Endothelial cell (in vitro differentiated cells): ENCODE results near the gene UBE2G2. TPM values are rescaled to one million over a fixed set of nuclear protein-coding genes. Genes with fewer than 3 reads are reported as not detected.

Source experiments
- DNase-seq: peaks from one replicate; pipeline ENCODE4 v3.0.0; 2021; ENCODE audit warnings: low spot score
- H3K27ac Mint-ChIP-seq: one replicate; pipeline ENCODE4 v1.8.0; 2021; ENCODE audit warnings: mixed read lengths, inconsistent platforms; ENCODE audit not compliant: unreplicated experiment
- H3K27me3 Mint-ChIP-seq: one replicate; pipeline ENCODE4 v1.8.0; 2021; ENCODE audit warnings: mild to moderate bottlenecking, moderate library complexity, mixed read lengths, inconsistent platforms; ENCODE audit not compliant: unreplicated experiment
- H3K36me3 Mint-ChIP-seq: one replicate; pipeline ENCODE4 v1.8.0; 2021; ENCODE audit warnings: mild to moderate bottlenecking, low read depth, mixed read lengths, inconsistent platforms; ENCODE audit not compliant: unreplicated experiment
- H3K4me1 Mint-ChIP-seq: one replicate; pipeline ENCODE4 v1.8.0; 2021; ENCODE audit warnings: mild to moderate bottlenecking, mixed read lengths, inconsistent platforms; ENCODE audit not compliant: unreplicated experiment
- H3K4me3 Mint-ChIP-seq: one replicate; pipeline ENCODE4 v1.8.0; 2021; ENCODE audit warnings: mild to moderate bottlenecking, mixed read lengths, inconsistent platforms; ENCODE audit not compliant: unreplicated experiment
- H3K9me3 Mint-ChIP-seq: one replicate; pipeline ENCODE4 v1.8.0; 2021; ENCODE audit warnings: mixed read lengths, inconsistent platforms; ENCODE audit not compliant: unreplicated experiment
- CTCF ChIP-seq: fragments of 200-600 bp; sonication (generic); IDR thresholded peaks from one replicate; pipeline ENCODE4 v1.5.0; 2021; ENCODE audit warnings: antibody characterized with exemption; ENCODE audit not compliant: unreplicated experiment
- total RNA-seq: library from RNA; stranded (reverse); fragmentation: NEBNext Ultra II Directional; extraction: Animal tissue kit (Norgen Biotek cat#: 25700); gene quantifications from one replicate; pipeline ENCODE4 v1.2.1, GENCODE V29; 2021; ENCODE audit not compliant: unreplicated experiment

The UBE2G2 gene
- total RNA-seq, 1 donor from 2014 or later = 49.6 TPM

- peaks cover 7% of the 10 kb centered on the region for H3K27me3 Mint-ChIP-seq
- H3K4me1 Mint-ChIP-seq = peaks cover 14% of the 10 kb centered on the region
- no peak for TF ChIP-seq CTCF
- no peak overlapping the region for H3K27ac Mint-ChIP-seq
- H3K9me3 Mint-ChIP-seq = peaks cover 3% of the 10 kb centered on the region
- no peak overlapping the region for H3K4me3 Mint-ChIP-seq
- no peaks in the 10 kb centered on the region for H3K36me3 Mint-ChIP-seq
- DNase-seq = no peak
Measured at GRCh38 chr21:44750675-44751025, 51.0 kb downstream of the UBE2G2 start.

DNA sequence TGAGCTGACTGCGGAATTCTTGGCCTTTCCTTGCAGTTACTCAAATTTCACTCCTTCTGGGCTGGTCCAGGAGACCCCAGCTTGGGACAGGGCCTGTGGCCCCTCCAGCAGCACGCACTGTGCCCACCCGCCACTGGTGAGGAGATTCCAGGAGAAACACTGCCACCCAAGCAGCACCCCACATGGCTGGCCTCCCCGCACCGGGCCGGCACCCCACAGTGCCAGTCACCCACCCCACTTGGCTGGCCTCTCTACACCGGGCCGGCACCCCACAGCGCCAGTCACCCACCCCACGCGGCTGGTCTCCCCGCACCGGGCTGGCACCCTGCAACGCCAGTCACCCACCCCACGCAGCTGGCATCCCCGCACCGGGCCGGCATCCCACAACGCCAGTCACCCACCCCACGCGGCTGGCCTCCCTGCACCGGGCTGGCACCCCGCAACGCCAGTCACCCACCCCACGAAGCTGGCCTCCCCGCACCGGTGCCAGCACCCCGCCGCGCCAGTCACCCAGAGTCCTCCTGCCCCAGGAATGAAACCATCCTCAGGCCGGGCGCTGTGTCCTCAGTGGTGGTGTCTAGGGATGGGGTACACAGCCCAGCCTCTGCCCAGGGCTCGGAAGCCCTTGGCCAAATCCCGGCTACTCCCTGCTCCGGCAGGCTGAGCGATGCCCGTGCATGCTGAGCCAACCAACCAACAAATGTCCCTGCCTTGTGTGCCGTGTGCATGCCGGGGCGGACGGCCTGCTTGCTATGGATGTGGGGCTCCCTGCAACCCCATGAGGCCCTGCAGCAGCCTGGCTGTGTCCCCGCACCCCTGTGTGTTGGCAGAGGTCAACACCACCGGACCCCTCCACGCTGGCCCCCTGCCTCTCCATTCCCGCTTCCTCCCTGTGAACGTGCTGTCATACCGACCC is 51.6 kb downstream of the UBE2G2 start:
- Mint-ChIP-seq H3K9me3 (peaks cover 3% of the 10 kb centered on the region), H3K4me1 (peaks cover 14% of the 10 kb centered on the region), H3K36me3 (no peaks in the 10 kb centered on the region), H3K27me3 (peaks cover 7% of the 10 kb centered on the region), H3K4me3 (no peak overlapping the region), H3K27ac (no peak overlapping the region)
- no peak for TF ChIP-seq CTCF
- no peak for DNase-seq

DNA sequence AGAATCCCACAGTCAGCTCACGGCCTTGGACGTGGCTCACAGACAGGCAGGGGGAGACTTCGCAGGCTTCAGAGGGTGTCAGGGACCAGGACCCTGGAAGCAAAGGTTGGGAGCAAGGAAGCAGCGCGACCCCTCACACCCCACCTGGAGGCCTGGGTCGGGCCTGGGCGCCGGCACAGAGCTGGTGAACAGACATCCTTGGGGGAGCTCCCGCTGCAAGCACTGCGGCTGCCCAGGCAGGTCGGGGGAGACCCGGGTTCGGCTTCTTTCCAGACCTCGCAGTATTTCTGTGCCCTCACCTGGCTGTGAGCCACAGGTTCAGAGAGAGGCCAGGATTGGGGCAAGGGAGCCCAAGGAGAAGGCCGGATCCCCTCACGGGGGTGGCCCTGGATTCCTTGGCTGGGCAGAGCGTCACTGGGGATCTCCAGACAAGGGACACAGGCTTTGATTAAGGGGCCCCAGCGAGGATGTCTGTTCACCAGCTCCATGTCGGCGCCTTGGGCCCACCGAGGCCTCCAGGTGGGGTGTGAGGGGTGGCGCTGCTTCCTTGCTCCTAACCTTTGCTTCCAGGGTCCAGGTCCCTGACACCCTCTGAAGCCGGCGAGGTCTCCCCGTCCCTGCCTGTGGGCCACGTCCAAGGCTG is 52.4 kb downstream of the UBE2G2 start:
- Mint-ChIP-seq H3K36me3 (no peaks in the 10 kb centered on the region), H3K4me3 (no peak overlapping the region), H3K4me1 (peaks cover 14% of the 10 kb centered on the region), H3K27ac (no peak overlapping the region), H3K27me3 (peaks cover 7% of the 10 kb centered on the region), H3K9me3 (peaks cover 3% of the 10 kb centered on the region)
- no peak for TF ChIP-seq CTCF
- DNase-seq = no peak

DNA sequence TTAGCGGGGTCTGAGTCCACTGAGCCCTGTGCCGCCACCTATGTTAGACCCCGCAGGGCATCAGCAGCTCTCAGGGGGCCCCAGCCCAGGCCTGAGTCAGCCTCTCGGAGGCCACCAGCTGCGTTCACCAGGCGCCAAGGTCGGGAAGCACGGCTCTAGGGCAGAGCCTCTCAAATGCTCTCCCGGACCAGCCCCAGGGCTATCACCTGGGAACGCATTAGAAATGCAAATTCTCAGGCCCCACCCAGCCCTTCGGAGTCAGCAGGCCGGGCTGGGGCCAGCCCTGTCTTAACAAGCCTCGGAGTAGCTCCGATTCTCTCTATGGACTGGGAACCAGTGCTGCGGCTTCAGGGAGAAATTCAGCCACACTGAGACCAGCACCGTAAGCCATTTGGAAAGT is 53.0 kb downstream of the UBE2G2 start:
- no peak for TF ChIP-seq CTCF
- peaks cover 3% of the 10 kb centered on the region for H3K9me3 Mint-ChIP-seq
- H3K27me3 Mint-ChIP-seq = peaks cover 7% of the 10 kb centered on the region
- H3K36me3 Mint-ChIP-seq = no peaks in the 10 kb centered on the region
- no peak overlapping the region for H3K27ac Mint-ChIP-seq
- DNase-seq = no peak
- H3K4me1 Mint-ChIP-seq = peaks cover 14% of the 10 kb centered on the region
- no peak overlapping the region for H3K4me3 Mint-ChIP-seq
